Amniotic epithelial cell (primary cell): ENCODE data around the gene HDAC11.
A peak's percentile ranks its signal among the peaks of the same experiment; 100 is the strongest.
"Not testable (repeated sequence)": the region's sequence is repeated elsewhere in the genome, so short reads cannot be mapped to it uniquely, and the experiment has no call there.

Experiments used
- DNase-seq: peaks from one replicate; pipeline ENCODE4 v3.0.0-alpha.2; 2010; ENCODE audit warnings: low read depth

HDAC11 gene, protein sequence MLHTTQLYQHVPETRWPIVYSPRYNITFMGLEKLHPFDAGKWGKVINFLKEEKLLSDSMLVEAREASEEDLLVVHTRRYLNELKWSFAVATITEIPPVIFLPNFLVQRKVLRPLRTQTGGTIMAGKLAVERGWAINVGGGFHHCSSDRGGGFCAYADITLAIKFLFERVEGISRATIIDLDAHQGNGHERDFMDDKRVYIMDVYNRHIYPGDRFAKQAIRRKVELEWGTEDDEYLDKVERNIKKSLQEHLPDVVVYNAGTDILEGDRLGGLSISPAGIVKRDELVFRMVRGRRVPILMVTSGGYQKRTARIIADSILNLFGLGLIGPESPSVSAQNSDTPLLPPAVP

DNA sequence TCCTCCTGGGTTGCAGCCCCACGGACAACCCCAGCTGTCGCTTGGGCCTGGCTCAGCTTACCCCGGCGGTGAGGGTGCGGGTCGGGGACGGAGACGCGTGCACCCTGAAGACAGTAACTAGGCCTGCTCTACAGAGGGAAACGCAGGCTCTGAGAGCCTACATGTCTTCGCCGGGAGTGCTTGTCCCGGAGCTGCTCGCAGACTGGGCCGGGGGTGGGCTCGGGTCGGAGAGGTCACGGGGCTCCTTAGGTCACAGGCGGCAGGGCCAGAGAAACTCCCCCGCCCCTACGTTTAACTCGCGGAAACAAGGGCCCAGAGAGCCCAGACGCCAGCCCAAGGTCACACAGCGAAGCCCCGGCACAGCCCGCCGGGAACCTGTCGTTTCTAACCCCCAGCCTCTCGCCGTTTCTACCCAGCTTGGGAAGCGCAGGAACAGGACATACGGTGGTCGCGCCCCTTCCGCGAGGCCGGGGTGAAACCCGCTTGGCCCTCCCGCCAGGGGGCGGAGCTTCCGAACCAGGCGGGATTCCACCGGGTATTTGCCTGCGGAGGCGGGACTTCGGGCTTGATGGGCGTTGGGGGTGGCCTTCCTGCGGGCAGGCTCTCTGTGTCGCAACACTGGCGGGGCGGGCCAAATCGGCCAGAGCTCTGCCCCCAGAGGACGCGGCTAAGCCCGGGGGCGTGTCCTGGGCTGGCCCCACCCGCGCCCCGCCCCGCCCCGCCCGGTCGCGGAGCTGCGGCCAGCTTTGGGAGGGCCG, at the start of gene HDAC11:
Gene HDAC11 (plus strand): TSS at position 725 of the 758 bp plus-strand sequence. CDS start 42 bp downstream, outside the sequence.
- peak; percentile 92 for DNase-seq

DNA sequence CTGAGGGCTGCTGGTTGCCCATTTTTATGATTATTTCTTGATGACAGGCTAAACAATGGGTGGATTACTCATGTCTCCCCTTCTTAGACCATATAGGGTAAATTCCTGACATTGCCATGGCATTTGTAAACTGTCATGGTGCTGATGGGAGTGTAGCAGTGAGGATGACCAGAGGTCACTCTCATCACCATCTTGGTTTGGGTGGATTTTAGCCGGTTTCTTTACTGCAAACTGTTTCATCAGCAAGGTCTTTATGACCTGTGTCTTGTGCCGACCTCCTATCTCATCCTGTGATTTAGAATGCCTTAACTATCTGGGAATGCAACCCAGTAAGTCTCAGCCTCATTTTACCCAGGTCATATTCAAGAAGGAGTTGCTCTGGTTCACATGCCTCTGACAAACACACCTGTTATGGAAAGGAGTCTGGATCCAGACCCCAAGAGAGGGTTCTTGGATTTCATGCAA, 49.7 kb upstream of the HDAC11 start:
- not testable (repeated sequence) for DNase-seq

DNA sequence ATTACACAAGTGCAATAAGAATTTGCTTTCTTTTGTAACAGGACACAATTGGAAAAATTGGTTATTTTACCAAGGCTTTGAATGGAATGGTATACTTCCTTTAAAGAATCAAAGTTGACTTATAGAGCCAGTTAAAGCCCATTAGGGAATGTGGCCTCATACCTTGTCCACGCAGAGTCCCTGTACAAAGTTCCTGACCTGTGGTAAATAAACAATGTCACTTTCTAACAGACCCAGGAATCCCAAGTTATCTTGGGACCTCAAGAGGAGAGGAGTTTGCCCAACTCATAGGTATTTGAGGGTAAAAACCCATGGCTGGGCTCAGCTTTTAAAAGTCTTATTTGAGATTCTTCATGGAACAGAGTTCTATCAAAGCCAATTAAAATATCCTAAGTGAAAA, 48.0 kb upstream of the HDAC11 start:
- no peak for DNase-seq

DNA sequence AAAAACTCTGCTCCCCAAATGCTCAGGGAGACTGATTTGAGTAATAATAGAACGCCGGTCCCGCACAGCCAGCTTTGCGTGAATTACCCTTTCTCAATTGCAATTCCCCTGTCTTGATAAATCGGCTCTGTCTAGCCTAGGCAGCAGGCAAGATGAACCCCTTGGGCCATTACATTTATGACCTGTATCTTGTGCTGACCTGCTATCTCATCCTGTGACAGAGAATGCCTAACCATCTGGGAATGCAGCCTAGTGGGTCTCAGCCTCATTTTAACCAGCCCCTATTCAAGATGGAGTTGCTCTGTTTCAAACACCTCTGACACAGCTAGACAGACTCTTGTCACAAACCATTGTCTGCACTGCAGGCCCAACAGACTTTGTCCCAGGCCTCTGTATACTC, 46.2 kb upstream of the HDAC11 start:
- DNase-seq, result no peak

DNA sequence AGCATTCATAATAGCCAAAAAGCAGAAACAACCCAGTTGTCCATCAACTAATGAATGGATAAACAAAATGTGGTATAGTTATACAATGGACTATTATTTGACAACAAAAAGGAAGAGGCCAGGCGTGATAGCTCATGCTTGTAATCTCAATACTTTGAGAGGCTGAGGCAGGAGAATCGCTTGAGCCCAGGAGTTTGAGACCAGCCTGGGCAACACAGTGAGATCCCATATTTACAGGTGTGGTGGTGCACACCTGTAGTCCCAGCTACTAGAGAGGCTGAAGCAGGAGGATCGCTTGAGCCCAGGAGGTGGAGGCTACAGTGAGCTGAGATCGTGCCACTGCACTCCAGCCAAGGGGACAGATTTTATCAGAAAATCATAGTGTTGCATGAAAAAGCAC, 43.9 kb upstream of the HDAC11 start:
- DNase-seq, result not testable (repeated sequence)

DNA sequence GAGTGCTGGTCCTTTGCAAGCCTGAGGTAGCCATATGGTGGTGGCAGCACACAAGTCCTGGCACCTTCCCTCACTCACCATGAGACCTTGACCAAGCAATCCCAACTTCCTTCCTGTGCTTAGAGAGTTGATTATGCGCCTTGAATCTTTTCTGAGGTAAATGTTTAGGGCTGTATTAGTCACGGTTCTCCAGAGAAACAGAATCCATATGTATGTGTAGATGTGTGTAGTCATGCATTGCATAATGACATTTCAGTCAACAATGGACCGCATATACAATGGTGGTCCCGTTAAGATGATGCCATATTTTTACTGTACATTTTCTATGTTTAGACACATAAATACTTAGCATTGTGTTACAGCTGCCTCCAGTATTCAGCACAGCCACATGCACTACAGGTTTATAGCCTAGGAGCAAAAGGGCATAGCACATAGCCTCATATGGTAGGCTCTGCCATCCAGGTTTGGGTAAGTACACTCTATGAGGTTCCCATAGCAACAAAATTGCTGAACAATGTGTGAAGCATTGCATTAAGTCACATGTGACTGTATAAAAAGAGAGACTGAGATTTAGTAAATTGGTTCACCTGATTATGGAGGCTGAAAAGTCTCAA, 39.8 kb upstream of the HDAC11 start:
- DNase-seq, result no peak

DNA sequence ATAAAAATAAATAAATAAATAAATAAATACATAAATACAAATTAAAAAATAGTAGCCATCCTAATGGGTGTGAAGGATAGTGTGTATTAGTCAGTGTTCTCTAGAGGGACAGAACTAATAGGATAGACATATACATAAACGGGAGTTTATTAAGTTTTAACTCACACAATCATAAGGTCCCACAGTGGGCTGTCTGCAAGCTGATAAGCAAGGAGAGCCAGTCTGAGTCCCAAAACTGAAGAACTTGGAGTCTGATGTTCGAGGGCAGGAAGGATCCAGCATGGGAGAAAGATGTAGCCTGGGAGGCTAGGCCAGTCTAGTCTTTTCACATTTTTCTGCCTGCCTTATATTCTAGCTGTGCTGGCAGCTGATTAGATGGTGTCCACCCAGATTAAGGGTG, 37.2 kb upstream of the HDAC11 start:
- DNase-seq, result not testable (repeated sequence)

DNA sequence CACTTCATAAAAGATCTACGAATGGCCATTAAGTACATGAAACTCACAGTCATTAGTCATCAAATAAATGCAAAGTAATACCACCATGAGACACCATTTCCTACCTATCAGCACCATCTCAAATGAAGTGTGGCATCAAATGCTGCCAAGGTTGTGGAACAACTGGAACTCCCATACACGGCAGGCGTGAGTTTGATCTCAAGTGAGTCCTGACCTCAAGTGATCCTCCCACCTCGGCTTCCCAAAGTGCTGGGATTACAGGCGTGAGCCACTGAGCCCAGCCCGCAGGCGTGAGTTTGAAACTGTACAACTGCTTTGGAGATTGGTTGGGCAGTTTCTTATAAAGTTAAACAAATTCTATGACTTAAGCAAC, 28.8 kb upstream of the HDAC11 start:
- peak; percentile 40 for DNase-seq

DNA sequence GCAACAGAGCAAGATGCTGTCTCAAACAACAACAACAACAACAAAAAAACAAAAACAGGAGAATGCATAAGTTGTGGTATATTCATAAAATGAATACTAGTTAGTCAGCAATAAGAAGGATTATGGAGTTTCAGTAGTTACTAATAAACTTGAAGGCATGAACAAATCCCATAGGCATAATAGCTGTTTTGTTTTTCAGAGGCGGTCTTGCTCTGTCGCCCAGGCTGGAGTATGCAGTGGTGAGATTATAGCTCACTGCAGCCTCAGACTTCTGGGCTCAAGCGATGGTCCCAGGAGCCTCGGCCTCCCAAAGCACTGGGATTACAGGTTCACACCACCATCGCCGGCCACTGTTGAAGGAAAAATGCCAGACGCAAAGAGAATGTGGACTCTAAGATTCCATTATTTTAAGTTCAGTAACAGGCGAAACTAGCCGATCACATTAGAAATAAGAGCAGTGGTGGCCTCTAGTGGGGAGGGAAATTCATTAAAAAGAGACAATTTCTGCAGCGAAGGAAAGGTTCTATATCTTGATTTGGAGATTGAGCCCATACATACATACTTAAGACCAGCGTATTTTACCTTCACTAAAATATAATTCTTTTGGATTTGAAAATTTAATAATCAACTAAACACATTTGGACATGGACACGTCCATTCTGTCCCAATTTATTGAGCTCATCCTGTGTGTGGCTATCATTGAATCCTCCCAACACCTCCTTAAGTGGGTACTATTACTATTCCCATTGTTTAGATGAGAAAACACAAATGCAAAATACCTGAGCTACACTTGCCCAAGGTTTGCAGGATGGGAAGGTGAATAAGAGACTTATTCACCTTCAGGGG, 27.4 kb upstream of the HDAC11 start:
- DNase-seq, result peak; percentile 43

DNA sequence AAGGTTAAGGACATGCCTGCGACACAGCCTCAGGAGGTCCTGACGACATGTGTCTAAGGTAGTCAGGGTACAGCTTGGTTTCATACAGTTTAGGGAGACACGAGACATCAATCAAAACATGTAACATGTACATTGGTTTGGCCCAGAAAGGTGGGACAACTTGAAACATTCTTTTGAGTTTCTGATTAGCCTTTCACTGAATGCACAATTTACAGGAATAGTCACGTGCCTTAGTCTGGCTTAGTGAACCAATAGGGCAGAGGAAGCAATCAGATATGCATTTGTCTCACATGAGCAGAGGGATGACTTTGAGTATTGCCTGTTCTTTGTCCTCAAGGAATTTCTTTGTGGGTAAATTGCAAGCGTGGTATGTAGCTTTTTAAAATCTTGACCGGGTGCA, 24.5 kb upstream of the HDAC11 start:
- no peak for DNase-seq

DNA sequence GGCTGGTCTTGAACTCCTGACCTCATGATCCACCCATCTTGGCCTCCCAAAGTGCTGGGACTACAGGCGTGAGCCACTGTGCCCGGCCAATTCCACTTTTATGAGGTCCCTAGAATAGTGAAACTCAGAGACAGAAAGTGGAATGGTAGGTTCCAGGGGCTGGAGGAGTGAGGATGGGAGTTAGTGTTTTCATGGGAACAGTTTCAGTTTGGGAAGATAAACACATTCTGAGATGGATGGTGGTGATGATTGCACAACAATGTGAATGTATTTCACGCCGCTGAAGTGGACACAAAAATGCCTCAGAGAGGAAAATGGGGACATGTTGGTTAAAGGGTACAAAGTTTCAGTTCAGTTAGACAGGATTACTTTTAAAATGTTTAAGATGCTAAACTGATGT, 22.5 kb upstream of the HDAC11 start:
- peak; percentile 10 for DNase-seq

DNA sequence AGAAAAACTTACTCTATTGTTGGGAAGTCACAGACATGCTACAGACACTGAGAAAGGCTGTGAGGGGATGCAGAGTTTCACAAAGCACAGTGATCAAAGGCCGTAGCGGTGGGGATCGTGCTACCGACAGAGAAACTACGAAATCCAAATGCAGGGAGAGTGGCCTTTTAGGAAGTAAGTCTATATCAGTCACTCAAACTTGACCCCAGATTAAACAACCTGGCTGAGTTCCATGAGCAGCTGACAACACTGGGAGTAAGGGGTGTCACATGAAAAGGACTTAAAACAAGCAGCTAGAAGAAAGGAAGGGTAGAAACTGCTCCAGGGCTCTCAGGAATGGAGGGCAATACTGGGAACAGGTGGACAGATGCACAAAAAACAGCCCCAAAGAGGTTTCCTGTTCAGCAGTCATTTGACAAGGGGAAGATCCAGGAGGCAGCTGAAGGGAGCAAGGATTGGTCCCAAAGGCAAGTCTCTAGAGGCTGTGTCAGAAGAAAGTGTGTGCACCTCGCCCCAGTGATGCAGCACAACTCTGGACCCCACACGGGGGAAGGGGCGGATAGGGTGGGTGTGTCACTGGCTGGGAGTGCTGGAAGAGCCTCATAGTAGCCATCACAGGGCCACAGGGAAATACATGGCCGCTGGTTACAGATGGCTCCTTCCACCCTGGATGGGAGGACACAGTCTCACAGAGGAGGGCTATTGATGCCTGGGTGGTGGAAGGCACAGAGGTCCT, 20.3 kb upstream of the HDAC11 start:
- DNase-seq, result no peak

DNA sequence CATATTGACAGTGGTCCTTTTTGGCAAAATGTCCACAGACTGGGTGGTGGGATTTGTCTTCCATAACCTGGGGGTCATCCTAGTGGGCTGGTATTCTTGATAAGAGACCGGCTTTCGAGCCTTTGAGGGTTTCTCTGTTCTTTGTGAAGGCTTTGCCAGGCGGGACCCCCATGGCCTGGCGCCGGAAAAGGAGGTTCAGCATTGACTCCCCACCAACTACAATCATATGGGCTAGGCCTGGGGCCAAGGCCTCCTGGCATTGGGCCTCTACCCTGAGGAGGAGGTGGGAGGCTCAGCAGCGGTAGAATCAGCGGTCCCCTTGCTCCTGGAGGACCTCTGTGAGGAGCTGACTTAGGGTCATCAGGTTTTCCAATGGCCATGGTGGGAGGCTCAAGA, 19.8 kb upstream of the HDAC11 start:
- no peak for DNase-seq

DNA sequence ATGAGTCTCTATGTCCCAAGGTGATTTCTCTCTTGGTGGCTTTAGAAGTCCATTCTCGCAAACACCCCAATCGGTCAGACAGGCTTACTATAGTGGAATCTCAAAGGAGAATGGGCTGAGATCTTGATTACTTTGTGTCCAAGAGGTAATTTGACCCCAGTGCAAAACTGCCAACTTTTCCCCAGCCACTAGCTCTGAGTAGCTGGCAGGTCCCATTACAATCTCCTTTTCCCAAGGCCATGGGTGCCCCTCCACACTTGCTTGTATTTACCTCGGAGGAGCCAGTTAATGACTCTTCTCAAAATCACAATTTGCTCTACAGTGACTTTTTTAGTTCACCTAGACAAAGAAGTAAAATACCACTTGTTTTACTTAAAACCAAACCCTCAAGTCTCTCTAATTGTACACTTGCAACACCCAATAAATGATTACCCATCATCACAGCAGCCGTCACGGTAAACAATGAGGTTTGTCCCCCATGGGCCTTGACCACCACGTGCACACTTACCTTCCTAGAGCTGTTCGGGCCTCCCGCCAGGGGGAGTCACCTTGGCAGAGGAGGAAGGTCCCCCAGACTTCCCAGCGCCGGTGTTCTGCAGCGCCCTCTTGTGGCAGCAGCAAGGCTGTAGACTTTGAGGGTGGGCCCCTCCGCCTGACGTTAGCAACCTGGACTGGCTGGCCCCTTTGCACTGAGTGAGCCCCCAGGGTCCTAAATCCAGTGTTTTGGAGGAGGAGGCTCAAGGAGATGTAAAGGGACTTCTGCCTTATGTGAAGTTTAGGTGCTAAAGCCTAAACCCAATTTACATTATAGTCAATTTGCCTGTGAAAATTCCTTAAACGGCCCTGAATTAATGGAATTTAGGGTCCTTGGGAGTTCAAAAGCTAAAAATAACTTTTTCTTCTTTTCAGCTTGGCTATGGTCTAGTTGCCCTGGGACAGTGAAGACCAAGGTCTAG, 18.7 kb upstream of the HDAC11 start:
- peak; percentile 32 for DNase-seq

DNA sequence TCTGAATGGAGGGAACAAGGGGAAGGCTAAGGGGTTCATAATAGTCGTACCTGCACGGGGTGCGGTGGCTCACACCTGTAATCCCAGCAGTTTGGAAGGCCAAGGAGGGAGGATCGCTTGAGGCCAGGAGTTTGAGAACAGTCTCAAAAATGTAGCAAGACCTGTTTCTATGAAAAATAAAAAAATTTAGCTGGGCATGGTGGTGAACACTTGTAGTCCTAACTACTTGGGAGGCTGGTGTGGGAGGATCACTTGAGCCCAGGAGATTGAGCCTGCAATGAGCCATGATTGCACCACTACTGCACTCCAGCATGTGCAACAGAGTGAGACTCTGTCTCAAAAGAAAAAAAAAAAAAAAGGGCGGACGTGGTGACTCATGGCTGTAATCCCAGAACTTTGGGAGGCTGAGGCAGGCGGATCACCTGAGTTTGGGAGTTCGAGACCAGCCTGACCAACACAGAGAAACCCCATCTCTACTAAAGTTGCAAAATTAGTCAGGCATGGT, 17.9 kb upstream of the HDAC11 start:
- DNase-seq, result peak; percentile 8

DNA sequence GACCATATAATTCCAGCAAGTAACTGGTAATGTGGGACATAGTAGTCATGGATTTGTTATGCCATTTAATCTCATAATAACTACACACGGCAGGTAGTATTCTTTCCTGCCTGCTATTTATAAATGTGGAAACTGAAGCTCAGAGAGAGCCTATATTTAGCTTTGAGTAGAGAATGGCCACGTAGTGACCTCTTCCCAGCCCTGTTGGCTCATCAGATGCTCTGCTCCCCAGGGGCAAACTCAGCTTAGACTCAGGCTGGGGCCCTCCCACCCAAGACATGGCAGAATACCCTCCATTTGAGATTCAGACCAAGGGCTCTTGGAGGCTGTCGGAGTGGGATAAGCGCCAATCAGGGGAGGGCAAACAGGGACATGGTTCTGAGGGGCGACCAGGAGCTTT, 17.3 kb upstream of the HDAC11 start:
- no peak for DNase-seq

DNA sequence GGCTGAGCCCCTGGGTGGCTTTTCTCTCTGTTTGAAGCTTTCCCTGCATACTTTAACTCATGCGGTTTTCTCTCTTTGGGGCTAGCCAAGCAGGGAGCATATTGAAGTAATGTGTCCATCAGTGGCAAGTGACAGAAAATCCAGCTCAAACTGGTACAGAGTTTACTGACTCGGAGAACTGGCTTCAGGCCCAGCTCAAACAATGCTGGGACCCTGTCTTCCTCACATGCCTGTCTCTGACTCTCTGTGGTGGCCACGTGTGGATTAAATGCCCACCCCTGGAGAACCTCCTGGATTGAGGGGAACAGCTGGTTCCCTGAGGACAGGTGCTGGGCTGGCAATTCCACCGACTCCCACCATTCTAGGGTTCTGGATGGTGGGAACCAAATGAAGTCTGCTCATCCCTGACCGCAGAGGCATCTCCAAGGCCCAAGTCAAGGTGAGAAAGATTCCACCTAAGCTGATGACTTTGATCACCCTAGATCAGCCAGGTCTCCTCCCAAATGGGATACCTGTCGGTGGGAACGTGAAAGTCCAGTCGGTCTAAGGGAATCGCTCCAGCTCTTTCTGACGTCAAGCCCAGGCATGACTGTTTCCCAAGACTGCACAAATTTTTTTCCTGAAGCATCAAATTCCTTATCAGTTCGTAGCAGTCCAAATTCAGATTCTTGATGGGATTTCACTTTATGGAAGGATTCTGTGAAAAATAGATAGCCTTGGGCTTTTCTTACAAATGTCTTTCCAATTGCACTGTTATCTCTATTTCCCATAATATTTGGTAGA, 16.3 kb upstream of the HDAC11 start:
- DNase-seq, result no peak

DNA sequence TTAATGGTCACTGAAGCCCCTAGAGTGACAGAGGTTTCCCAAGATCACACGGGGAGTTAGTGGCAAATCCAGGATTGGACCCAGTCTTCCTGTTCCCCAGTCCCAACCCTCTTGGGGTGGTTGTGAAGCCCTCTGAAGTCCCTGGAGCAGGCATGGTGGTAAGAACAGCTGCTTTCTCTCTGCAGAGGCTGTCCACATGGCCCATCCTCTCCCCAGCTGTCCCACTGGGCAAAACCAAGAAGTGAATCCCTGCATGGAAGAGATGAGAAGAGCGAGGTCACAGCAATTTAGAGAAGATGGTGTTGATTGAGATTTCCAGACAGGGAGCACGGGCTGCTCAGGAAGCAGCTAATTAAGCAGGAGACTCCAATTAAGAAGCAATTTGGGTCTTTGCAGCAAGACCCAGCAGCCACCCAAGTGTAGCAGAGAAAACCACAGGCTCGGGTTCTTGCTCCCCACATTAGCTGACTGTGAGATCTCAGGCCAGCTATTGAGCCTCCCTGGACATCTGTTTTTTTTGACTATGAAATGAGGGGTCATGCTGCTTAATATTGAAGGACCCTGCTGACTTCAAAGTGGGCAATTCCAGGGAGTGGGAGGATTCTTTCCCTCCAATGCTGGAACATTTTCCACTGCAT, 14.8 kb upstream of the HDAC11 start:
- no peak for DNase-seq

DNA sequence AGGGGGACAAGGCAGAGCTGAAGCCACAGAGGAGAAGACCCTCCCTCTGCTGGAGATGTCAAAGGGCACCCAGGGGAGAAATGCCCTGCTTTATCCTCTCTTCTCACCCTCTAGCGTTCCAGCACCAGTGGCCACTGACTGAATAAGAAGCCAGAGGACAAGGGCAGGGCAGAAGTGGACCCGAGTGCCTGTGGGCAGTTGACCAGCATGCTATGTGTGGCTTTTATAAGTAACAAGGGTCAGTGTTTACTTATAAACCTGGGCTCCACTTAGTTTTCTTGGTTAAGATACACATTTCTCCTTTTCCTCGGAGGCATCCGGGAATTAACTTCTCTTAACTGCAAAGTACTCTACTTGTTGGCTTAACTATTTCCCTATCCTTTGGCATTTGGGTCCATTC, 13.3 kb upstream of the HDAC11 start:
- no peak for DNase-seq
